K562 (cell line): ENCODE results near the gene IRS1. TPM values are rescaled to one million over a fixed set of nuclear protein-coding genes. Genes with fewer than 3 reads are reported as not detected.

ENCODE experiments used
- ATF4 ChIP-seq: fragments of 450-650 bp; formaldehyde crosslinking; IDR thresholded peaks from 2 replicates; pipeline ENCODE4 v1.4.0; 2022; ENCODE audit warnings: mild to moderate bottlenecking, moderate library complexity
- EWSR1 ChIP-seq: fragments of 450-650 bp; IDR thresholded peaks from 2 replicates; pipeline ENCODE4 v1.6.1; 2018; ENCODE audit warnings: borderline replicate concordance, mild to moderate bottlenecking, low read depth, moderate library complexity; ENCODE audit not compliant: partially characterized antibody
- FOXK2 ChIP-seq, 2 experiments: fragments of 450-650 bp; IDR thresholded peaks in 1 of 2; conservative IDR thresholded peaks in 1 of 2; 2 replicates each; pipeline ENCODE4 v1.6.1; 2016; ENCODE audit warnings: low read depth in 2 of 2, mild to moderate bottlenecking in 1 of 2
- GMEB1 ChIP-seq: fragments of 250-450 bp; sonication (Bioruptor Pico); IDR thresholded peaks from 2 replicates; pipeline ENCODE4 v1.4.0; 2020; ENCODE audit warnings: mild to moderate bottlenecking
- GTF2F1 ChIP-seq: IDR thresholded peaks from 2 replicates; pipeline ENCODE4 v1.6.1; 2011; ENCODE audit warnings: low read depth, low read length, improper control_type of control experiment
- MNT ChIP-seq, 2 experiments: fragments of 450-650 bp; conservative IDR thresholded peaks; 2 replicates each; pipeline ENCODE4 v1.6.1; 2017; ENCODE audit warnings: mild to moderate bottlenecking in 2 of 2, moderate library complexity in 2 of 2
- NR2C1 ChIP-seq, 2 experiments: fragments of 450-650 bp; IDR thresholded peaks; 2 replicates each; pipeline ENCODE4 v1.6.1; 2017; ENCODE audit warnings: mild to moderate bottlenecking in 2 of 2, antibody characterized with exemption in 1 of 2, inconsistent platforms in 1 of 2, missing compliant biosample characterization in 1 of 2, missing genetic modification characterization in 1 of 2
- PHF8 ChIP-seq: fragments of 200-600 bp; sonication (generic); IDR thresholded peaks from 2 replicates; pipeline ENCODE4 v1.6.1; 2012; ENCODE audit warnings: mixed run types, mild to moderate bottlenecking, inconsistent platforms, low read length, moderate library complexity, borderline replicate concordance
- PTTG1 ChIP-seq: fragments of 450-650 bp; IDR thresholded peaks from 2 replicates; pipeline ENCODE4 v1.6.1; 2016; ENCODE audit warnings: low read depth, mild to moderate bottlenecking, missing genetic modification characterization, missing compliant biosample characterization
- SNRNP70 ChIP-seq: fragments of 200-400 bp; formaldehyde crosslinking; optimal IDR thresholded peaks from 2 replicates; pipeline ENCODE3; 2017; ENCODE audit warnings: low read depth, low read length
- TBL1XR1 ChIP-seq, 2 experiments: IDR thresholded peaks; 2 replicates each; pipeline ENCODE4 v1.6.1; 2012; ENCODE audit warnings: improper control_type of control experiment in 2 of 2, low read length in 2 of 2, mild to moderate bottlenecking in 1 of 2
- XRCC5 ChIP-seq: fragments of 200-400 bp; formaldehyde crosslinking; IDR thresholded peaks from 2 replicates; pipeline ENCODE4 v1.6.1; 2017; ENCODE audit warnings: low read depth, mild to moderate bottlenecking, low read length
- ZFP30 ChIP-seq: fragments of 250-450 bp; sonication (Bioruptor Pico); IDR thresholded peaks from 2 replicates; pipeline ENCODE4 v1.8.0; 2022; ENCODE audit warnings: moderate library complexity, mild to moderate bottlenecking, inconsistent platforms, borderline replicate concordance
- ZNF232 ChIP-seq: sonication (generic); formaldehyde crosslinking; IDR thresholded peaks from 2 replicates; pipeline ENCODE4 v1.8.0; 2022; ENCODE audit warnings: mild to moderate bottlenecking, missing genetic modification reagents
- polyA plus RNA-seq, 8 experiments: library from polyadenylated mRNA; depleted of rRNA in 4 of 8; stranded (reverse) in 5 of 8; unstranded in 3 of 8; fragments of >200 nt; fragmentation: Nextera tagmentation in 2 of 8; fragmentation: Illumina TruSeq in 1 of 8; extraction: Ambion mirVana in 2 of 8; extraction: Trizol in 1 of 8; gene quantifications; 2 replicates each; pipeline versions ENCODE4 v1.2.1 to v1.2.3, GENCODE V29; 2011 to 2014; ENCODE audit warnings: inconsistent platforms in 1 of 8, missing spikeins in 1 of 8
- total RNA-seq, 7 experiments: library from RNA; depleted of rRNA in 6 of 7; stranded (reverse); fragments of >200 nt in 6 of 7; fragmentation: Illumina TruSeq in 2 of 7; extraction: Trizol in 2 of 7; gene quantifications; 2 replicates each; pipeline versions ENCODE4 v1.2.1 to v1.2.3, GENCODE V29; 2011 to 2021; ENCODE audit warnings: low replicate concordance in 1 of 7

The IRS1 gene
- total and polyA plus RNA-seq, 9 of the 15 experiments (the other 6 are each of a cell fraction or from before 2014, with no cell fraction given), result under 0.01 to 0.31 (median 0.08) TPM; not detected in 1

GRCh38 chr2:226772389-226773179, 27.0 kb downstream of the IRS1 start (continued):
- no peak for TF ChIP-seq GMEB1 (CRISPR knock-in tag)
- no peak for TF ChIP-seq ZNF232 (CRISPR knock-in tag)
- TF ChIP-seq TBL1XR1 (IDR thresholded peaks at IDR 0.05; ENCODE audit: low read length in 2 of 2), result peak in 1 of 2 experiments; percentile 96; a peak in 2 of 4 replicates
- TF ChIP-seq ZFP30 (CRISPR knock-in tag), result no peak
- TF ChIP-seq PHF8, result no peak
- no peak for TF ChIP-seq SNRNP70
- no peak for TF ChIP-seq NR2C1 (IDR thresholded peaks at IDR 0.05)
- TF ChIP-seq NR2C1 (tag; IDR thresholded peaks at IDR 0.05), result peak; percentile 82
- no peak; a peak in 2 of 4 replicates for TF ChIP-seq FOXK2 (conservative IDR thresholded peaks at IDR 0.05 in 1 of 2, IDR thresholded peaks at IDR 0.05 in 1 of 2; ENCODE audit: low read depth in 2 of 2)
- no peak for TF ChIP-seq XRCC5
- TF ChIP-seq GTF2F1, result no peak
- peak in 1 of 2 experiments; percentile 60; a peak in 2 of 4 replicates for TF ChIP-seq MNT (conservative IDR thresholded peaks at IDR 0.05)
- no peak for TF ChIP-seq PTTG1 (tag)
- no peak for TF ChIP-seq ATF4
- no peak for TF ChIP-seq EWSR1
